ENCODE data around the gene CNN3.
A peak's percentile ranks its signal among the peaks of the same experiment; 100 is the strongest.

The CNN3 gene

DNA sequence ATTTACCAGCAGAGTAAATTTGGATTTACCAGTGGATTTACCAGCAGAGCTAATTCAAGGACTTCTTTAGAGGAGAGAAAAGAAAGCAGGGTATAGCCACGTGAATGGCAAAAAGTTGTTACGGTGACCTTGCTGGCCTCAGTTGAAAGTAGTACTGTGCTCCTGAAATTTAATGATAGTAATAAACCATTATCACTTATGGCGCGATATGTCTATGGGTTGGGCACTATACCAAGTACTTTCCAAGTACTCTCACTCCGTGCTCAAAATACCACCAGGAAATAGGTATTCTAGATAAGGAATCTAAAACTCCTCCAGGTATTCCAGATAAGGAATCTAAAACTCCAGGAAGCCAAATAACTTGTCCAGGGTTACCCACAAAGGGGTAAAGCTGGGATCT, 70.9 kb downstream of the CNN3 start:
- no peak for DNase-seq (ENCODE audit: low read depth)

DNA sequence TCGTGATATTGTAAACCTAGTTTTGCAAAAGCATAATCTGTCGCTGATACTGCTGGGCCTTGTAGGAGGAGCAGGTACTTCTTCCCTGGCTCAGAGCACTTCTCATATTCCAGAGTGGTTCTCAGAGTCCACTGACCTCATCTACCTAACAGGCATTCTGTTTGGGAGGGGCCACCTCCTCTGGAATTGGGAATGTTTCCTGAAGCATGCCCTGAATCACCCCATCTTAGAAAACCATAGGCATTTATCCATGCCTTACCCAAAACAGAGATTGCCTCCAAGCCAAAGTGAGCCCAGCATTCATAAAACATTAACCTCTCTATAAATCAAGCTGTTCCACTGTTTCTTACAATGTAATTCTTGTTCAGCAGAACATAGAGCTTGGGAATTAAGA, 71.6 kb downstream of the CNN3 start:
- DNase-seq (ENCODE audit: low read depth), result no peak

DNA sequence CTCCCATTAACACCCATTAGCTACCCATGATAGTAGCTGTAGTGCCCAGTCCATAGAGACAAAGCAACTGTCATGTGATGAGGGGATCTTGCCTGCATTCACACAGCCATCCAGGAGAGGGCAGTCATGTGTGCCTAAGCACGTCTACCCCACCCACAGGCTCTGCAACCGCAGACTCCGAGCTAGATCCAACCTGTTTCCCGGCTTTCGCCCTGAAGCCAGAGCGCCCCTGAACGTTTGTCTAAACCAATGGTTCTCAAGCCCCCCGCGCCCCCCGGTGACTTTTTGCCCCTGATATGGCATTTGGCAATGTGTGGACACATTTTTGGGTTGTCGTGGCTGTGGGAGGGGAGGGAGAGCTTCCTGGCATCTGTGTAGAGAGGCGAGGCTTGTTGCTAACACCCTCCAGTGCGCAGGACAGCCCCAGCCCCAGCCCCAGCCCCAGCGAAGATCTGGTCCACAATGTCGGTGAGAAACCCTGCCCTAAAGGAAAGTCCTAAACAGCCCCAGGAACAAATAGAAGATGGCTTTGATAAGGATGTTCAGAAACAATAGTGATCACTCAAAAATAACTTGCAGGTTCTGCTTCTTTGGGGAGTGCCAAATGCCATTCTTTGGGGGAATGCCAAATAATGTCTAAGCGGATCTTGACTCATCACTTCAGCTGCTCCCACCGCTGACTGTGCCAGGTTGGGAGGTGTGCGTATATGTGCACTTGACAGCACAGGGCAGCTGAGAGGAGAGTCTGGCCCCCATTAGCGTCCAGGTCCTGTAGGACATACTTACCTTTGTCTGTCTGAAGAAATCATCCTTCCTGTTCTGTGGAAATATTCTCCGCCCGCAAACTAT, 72.2 kb downstream of the CNN3 start:
- peak; percentile 78 for DNase-seq (ENCODE audit: low read depth)

DNA sequence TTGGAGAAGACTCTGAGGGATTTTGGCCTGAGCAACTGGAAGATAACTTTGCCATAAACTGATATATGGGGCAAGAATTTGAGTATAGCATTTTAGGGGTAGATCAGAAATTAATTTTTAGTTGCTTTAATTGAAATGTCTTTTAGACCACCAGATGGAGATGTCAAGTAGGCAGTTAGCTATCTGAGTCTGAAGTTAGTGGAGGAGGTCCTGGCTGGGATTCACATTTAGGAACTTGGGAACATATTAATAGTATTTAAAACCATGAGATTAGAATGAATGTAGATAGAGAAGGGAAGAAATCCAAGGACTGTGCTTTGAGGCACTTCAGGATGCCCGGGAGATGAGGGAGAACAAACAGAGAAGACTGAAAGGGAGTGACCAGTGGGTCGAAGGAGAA, 74.1 kb downstream of the CNN3 start:
- DNase-seq (ENCODE audit: low read depth), result no peak

DNA sequence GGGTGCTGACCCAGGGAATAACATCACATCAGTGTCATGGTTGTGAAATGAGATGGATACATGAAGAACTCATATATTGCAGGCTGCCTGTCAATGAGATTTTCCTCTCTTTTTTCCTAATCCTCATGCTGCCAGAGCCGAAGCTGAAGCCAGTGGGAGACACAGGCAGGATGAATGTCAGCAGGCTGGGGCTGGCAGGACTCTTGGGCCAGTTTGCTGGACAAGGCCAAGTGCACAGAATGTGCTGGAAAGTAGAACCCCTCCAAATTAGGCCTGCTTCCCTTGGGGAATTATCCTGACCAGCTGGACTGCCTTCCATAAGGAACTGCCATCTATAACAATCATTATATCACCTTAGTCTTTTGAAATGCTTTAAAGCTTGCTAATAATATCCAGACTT, 75.3 kb downstream of the CNN3 start:
- DNase-seq (ENCODE audit: low read depth), result no peak
